NCI-H2029 (cell line): ENCODE data around the gene RFPL1.
"Not testable (repeated sequence)": the region's sequence is repeated elsewhere in the genome, so short reads cannot be mapped to it uniquely, and the experiment has no call there.

Experiments
- DNase-seq: peaks from one replicate; lab custom pipeline; 2025; lab: John Stamatoyannopoulos, UW

The RFPL1 gene

GRCh38 chr22:29438283-29438682 is at the start of gene RFPL1:
TSS of gene RFPL1 (plus strand) at chr22:29438583.
- not testable (repeated sequence) for DNase-seq

DNA sequence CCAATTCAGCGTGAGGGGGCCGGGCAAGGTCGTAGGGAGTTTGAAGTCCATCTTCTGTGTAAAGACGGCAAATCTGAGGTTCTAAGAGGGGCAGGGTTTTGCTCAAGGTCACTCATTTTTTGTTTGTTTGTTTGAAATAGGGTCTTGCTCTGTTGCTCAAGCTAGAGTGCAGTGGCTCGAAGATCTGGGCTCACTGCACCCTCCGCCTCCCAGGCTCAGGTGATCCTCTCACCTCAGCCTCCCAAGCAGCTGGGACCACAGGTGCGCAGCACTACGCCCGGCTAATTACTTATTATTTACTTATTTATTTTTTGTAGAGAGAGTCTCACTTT is 49.7 kb upstream of the RFPL1 start:
- DNase-seq: no peak

DNA sequence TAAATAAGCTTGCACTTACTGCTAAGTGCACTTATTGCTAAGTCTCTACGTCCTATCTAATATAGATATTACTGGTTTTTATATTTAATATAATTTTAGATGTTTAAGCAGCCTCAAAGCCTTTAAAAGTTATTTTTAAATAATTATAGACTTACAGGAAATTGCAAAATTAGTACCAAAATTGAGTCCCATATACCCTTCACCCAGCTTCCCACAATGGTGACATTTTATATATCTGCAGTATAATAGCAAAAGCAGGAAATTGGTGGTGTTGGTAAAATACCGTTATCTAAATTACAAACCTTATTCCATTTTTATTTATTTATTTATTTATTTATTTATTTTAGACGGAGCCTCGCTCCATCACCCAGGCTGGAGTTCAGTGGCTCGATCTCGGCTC is 48.1 kb upstream of the RFPL1 start:
- no peak for DNase-seq

GRCh38 chr22:29391546-29391945 is 46.8 kb upstream of the RFPL1 start:
- DNase-seq: no peak

GRCh38 chr22:29393019-29393608 is 45.3 kb upstream of the RFPL1 start:
- no peak for DNase-seq

DNA sequence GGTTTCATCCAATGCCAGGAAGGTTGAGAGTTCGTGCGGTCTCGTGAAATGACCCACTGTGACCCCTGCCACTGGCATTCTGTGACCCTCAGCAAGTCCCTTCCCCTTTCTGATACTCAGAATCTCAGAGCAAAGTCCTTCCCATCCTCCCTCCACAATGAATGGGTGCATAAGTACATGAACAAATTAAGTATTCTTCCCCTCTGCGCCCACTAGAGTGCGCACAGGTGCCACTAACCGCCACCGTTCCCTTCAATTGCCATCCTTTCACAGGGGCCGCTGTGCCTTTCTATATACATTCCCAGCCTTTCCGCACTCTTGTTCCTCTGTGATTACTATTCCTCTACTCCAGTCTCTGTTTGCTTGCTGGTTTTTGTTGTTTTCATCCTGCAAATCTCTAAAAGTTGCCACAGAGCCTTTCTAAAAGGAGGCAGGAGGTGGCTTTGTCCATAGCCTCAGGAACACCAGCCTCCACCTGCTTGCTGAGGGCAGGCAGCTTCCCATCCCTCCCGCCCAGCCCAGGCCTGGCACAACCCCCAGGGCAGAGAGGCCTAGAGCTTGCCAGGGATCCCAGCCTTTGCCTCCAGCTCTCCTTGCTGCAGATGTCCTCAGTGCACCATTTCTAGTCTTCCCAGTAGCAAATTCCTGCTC is 43.3 kb upstream of the RFPL1 start:
- peak; percentile 64 for DNase-seq

DNA sequence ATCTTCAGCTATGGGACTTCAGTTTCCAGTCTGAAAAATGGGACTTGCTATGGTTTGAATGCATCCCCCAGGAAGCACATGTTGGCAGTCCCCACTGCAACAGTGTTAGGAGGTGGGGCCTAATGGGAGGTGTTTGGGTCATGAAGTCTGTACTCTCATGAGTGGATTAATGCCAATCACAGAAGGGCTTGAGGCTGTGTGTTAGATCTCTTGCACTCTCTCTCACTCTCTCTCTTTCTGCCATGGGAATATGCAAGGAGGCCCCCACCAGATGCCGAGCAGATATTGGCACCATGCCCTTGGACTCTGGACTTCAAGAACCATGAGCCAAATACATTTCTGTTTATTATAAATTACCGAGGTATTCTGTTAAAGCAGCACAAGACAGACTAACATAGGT is 42.3 kb upstream of the RFPL1 start:
- DNase-seq: no peak

DNA sequence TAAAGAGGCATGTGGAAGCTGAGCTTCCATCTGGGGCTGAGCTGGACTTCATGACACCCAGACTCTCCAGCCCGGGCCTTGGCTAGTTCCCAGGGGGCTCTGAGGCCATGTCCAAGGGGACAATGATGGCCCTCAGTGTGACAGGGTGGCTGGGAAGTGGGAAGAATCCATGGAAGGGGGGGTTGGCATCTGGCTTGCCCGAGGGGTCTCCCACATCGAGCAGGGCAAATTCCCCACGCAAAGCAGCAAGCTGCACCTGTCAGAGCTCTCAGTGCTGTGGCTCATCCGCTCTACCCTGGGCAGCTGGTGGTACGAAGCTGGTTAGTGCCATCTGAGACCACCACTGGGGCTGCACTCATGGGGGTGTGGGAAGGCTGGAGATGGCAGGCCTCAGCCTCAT is 40.6 kb upstream of the RFPL1 start:
- DNase-seq: no peak

GRCh38 chr22:29400576-29400975 is 37.8 kb upstream of the RFPL1 start:
- DNase-seq: no peak

DNA sequence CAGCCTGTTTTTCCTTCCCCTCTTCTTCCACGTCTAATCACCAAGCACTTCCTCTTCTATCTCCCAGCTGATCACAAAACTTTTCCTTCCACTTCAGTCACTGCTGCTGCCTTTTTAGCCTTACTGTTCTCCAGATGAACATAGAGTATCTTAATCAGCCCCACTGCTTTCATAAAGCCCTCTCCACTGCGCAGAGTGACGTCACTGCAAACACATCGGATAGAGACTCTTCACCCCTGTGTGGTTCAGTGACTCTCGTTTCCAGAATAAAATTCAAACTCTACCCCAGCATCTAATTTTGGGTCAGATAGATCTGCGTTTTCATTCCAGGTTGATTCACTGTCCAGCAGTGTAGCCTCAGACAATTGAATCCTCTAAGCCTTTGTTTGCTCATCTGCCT is 36.8 kb upstream of the RFPL1 start:
- DNase-seq: not testable (repeated sequence)

- no peak for DNase-seq
These were observed 29.4 kb upstream of the RFPL1 start for GRCh38 chr22:29408940-29409339.

- DNase-seq: not testable (repeated sequence)
These were observed 26.7 kb upstream of the RFPL1 start for GRCh38 chr22:29411569-29412211.

DNA sequence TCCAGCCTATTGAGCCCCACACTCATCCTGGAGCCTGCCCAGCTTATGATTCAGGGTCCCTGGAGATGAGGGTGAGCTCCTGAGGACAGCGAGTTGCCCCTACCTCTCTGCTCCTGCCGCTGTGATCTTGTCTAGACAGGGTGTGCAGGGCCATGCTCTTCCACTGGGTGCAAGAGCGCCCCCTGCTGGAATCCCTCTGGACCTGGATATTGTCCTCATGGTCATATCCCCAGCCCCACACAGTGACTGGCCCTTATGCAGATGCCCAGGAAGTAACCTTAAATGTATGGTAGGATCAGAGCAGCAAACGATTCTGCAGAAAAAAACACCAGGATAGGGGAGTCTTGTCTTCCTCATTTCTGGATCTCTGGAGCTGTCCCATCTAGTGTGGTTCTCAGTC is 25.6 kb upstream of the RFPL1 start:
- not testable (repeated sequence) for DNase-seq

DNA sequence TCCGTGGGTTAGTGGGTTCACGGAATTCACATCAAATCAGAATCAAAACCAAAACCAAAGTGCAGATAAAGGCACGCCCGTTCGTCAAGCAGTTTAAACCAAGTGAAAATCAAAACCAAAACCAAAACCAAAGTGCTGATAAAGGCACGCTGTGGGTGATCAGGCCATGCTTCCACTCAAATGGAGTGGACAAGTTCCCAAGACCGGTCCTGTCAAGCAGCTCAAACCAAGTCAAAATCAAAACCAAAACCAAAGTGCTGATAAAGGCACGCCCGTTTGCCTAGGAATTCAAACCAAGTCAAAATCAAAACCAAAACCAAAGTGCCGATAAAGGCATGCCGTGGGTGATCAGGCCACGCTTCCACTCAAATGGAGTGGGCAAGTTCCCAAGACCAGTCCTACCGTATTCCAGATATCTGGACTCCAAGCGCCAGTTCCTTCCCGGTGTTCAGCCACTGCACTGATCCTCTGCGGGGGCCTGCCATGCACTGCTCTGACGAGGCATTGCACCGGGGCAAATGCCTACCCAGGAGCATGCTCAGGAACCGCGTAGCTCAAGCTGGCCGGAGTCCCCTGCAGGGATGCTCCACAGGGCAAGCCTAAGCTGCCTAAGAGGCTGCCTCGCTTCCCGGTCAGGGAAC is 23.3 kb upstream of the RFPL1 start:
- peak; percentile 38 for DNase-seq

- not testable (repeated sequence) for DNase-seq
These were observed 19.7 kb upstream of the RFPL1 start for GRCh38 chr22:29418704-29419103.

DNA sequence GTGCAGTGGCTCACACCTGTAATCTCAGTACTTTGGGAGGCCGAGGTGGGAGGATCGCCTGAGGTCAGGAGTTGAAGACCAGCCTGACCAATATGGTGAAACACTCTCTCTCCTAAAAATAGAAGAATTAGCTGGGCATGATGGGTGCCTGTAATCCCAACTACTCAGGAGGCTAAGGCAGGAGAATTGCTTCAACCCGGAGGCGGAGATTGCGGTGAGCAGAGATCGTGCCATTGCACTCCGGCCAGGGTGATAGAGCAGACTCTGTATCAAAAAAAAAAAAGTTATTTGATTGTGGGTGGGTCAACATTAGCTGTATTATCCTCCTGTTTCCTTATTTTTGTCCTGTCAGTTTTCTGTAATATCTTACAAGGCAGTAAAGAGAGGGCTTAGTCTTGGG is 11.9 kb upstream of the RFPL1 start:
- DNase-seq: no peak

- no peak for DNase-seq
These were observed 11.1 kb upstream of the RFPL1 start for GRCh38 chr22:29427176-29427760.

GRCh38 chr22:29431986-29432385 is 6.4 kb upstream of the RFPL1 start:
- DNase-seq: no peak

DNA sequence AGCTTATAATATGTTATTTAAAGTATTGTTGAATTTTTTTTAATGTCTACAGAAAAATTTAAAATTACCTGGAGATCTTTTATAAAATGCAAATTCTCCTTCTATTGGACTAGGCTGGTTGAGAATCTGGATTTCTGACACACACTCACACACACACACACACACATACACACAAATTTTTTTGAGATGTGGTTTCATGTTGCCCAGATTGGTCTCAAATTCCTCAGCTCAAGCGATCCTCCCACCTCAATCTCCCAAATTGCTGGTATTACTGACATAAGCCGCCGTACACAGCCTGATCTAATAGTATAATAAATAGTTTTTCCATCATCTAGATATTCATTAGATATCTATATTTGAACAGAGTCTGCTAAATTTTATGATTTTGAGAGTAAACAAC is 4.5 kb upstream of the RFPL1 start:
- no peak for DNase-seq

DNA sequence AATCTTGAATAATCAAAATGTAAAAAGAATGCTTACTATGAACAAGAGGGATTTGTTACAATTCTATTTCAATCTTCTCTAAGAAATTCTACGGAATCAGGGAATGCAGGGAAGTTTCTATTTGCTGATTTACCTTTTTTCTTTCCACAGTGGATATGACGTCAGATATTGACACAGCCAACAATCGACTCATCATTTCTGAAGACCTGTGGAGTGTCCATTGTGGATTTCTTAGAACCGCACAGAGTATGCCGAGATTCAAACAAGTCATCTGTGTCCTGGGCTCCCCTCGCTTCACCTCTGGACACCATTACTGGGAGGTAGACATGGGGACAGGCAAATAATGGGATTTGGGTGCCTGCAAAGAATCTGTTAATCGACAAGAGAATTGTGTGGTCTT is 4.1 kb upstream of the RFPL1 start:
- DNase-seq: no peak

GRCh38 chr22:29435236-29436136 is 2.9 kb upstream of the RFPL1 start:
- DNase-seq: no peak

GRCh38 chr22:29442976-29443375 is 4.6 kb downstream of the RFPL1 start:
- DNase-seq: no peak
